ENCODE results near the gene RAD23B.

DNA sequence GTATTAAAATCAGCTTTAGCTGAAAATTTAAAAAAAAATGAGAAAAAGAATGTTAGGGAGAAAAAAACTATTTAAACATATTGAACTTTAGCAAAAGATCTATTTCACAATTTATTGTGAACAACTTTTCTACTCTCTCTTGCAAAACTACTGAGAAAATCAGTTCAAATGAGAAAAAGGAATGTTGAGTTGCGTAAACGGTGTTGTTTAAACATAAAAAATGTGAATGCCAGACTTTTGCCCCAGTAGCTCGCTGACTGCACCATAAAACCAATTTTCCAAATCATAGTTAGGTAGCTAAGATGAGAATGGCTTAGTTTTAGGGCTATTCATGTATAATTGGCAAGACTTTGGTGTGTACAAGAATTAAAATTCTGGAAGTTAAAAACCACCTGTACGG, 13.4 kb upstream of the RAD23B start:
- TF ChIP-seq EZH2 (IDR thresholded peaks at IDR 0.05; ENCODE audit: insufficient read depth, poor library complexity, severe bottlenecking), result no peak
- no peak for TF ChIP-seq EZH2phosphoT487 (IDR thresholded peaks at IDR 0.05; ENCODE audit: insufficient read depth, low read depth)

Measured in GM23248 (cell line).